PC-3 (cell line): Measurements from ENCODE around the gene MGLL.

ENCODE experiments used
- EZH2 ChIP-seq: fragments of 300-600 bp; sonication (generic); IDR thresholded peaks from one replicate; pipeline ENCODE4 v1.6.1; 2017; ENCODE audit warnings: antibody characterized with exemption, mild to moderate bottlenecking, low read length; ENCODE audit not compliant: unreplicated experiment
- TF ChIP-seq, protein P1 (sequence below): fragments of 300-600 bp; sonication (generic); conservative IDR thresholded peaks from 2 replicates; pipeline ENCODE4 v1.5.1; 2017; ENCODE audit warnings: antibody characterized with exemption, low read depth, mild to moderate bottlenecking, low read length

DNA sequence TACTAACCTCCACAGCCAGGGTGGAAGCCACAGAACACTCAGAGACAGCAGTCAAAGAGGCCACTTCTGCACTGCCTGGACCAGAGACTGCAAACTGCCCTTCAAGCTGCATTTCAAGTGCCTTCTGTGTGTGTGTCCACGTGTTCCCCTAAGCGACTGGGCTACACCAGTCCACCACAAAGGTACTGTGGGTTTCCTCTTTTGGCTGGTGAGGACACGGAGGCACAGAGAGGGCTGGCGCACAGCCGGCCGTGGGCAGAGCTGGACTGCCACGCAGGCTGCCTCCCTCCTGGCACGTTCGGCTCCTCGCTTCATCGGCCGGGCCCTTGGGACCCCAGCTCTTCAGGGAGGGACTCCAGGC is 60.9 kb downstream of the MGLL start:
- TF ChIP-seq, protein P1, sequence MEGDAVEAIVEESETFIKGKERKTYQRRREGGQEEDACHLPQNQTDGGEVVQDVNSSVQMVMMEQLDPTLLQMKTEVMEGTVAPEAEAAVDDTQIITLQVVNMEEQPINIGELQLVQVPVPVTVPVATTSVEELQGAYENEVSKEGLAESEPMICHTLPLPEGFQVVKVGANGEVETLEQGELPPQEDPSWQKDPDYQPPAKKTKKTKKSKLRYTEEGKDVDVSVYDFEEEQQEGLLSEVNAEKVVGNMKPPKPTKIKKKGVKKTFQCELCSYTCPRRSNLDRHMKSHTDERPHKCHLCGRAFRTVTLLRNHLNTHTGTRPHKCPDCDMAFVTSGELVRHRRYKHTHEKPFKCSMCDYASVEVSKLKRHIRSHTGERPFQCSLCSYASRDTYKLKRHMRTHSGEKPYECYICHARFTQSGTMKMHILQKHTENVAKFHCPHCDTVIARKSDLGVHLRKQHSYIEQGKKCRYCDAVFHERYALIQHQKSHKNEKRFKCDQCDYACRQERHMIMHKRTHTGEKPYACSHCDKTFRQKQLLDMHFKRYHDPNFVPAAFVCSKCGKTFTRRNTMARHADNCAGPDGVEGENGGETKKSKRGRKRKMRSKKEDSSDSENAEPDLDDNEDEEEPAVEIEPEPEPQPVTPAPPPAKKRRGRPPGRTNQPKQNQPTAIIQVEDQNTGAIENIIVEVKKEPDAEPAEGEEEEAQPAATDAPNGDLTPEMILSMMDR = no peak
- TF ChIP-seq EZH2 = no peak
